Amniotic epithelial cell (primary cell): Measurements from ENCODE around the gene PTGES3.
A peak's percentile ranks its signal among the peaks of the same experiment; 100 is the strongest.
"Not testable (repeated sequence)": the region's sequence is repeated elsewhere in the genome, so short reads cannot be mapped to it uniquely, and the experiment has no call there.

Source experiments
- DNase-seq: peaks from one replicate; pipeline ENCODE4 v3.0.0-alpha.2; 2010; ENCODE audit warnings: low read depth

Gene PTGES3, protein sequence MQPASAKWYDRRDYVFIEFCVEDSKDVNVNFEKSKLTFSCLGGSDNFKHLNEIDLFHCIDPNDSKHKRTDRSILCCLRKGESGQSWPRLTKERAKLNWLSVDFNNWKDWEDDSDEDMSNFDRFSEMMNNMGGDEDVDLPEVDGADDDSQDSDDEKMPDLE

DNA sequence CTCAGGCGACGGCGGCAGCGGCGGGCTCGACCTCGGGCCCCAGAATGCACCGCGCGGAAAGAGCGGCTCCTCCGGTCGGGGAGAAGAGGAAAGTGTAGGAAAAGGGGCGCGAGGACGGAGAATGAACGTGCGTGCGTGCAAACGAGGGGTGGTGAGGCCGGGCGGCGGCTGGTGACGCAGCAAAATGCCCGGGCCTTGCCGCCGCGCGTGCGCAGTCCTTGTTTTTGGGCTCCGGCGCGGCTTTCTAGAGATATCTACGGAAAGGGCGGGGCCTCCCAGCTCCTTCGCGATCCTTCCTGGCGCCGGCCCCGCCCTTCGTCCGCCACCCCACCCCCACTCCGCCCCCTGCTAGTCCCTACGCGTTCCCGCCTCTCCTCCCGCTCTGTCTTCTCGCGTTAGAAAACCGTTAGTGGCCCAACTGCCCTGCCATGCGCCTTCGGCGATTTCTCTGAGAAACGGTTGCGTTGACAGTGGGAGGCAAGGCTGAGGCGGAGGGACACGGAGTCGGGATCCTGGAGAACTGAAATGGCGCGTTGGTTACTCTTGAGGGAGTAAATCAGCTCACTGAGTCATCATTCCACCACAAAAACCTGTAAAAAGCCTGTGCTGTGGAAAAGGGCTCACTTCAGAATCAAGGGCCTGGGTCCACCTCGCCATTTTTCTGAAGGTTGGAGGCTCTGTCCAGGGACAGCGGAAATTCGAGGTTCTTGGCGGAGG lies at the start of gene PTGES3:
Gene PTGES3 (minus strand): TSS at position 156 of the 717 bp plus-strand sequence. CDS start 285 bp downstream, outside the sequence.
- peak; percentile 94 for DNase-seq

DNA sequence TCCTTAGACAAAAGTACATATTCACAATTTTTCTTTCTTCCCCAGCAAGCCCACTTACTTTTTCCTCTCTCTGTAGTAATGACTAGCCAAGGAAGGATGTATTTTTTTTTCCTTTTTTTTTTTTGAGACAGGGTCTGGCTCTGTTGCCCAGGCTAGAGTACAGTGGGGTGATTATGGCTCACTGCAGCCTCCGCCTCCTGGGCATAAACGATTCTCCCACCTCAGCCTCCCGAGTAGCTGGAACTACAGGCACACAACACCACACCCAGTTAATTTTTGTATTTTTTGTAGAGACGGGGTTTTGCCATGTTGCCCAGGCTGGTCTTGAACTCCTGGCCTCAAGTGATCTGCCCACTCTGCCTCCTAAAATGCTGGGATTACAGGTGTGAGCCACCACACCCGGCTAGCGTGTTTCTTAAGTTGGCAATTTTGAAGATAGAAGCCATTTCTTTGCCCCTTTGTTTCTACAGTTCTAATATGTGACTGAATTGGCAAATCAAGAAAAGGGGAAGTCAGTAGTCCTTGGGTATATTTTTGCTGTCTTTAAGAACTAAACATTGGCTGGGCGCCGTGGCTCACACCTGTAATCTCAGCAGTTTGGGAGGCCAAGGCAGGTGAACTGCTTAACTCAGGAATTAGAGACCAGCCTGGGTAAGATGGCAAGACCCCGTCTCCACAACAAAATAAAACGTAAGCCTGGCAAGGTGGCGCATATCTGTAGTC lies 40.2 kb upstream of the PTGES3 start:
- no peak for DNase-seq

DNA sequence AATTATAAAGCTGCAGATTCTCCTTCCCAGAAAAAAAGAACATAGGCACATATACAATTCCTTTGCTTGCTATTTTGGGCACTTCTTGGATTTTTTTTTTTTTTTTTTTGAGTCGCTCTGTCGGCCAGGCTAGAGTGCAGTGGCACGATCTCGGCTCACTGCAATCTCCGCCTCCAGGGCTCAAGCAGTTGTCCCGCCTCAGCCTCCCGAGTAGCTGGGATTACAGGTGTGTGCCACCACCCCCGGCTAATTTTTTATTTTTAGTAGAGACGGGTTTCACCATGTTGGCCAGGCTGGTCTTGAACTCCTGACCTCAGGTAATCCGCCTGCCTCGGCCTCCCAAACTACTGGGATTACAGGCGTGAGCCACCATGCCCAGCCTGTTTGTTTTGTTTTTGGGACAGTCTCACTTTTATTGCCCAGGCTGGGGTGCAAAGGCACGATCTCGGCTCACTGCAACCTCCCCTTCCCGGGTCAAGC lies 38.2 kb upstream of the PTGES3 start:
- not testable (repeated sequence) for DNase-seq

DNA sequence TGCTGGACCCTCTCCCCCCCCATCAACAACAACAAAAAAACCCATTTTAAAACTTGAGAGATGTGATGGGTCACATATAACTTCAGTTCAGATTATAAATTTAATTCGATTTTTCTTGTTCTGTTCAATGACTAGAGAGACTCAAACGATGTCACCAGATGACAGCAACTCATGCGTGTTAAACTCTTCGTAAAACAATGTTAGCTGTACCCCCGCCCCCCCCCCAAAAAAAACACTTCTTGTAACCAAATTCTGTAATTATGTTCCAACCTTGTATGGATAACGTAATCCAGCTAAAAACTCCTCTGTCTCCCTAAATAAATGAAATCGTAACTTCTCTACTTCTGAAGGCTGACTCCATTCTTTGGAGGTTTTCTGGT lies 37.6 kb upstream of the PTGES3 start:
- DNase-seq, result no peak

DNA sequence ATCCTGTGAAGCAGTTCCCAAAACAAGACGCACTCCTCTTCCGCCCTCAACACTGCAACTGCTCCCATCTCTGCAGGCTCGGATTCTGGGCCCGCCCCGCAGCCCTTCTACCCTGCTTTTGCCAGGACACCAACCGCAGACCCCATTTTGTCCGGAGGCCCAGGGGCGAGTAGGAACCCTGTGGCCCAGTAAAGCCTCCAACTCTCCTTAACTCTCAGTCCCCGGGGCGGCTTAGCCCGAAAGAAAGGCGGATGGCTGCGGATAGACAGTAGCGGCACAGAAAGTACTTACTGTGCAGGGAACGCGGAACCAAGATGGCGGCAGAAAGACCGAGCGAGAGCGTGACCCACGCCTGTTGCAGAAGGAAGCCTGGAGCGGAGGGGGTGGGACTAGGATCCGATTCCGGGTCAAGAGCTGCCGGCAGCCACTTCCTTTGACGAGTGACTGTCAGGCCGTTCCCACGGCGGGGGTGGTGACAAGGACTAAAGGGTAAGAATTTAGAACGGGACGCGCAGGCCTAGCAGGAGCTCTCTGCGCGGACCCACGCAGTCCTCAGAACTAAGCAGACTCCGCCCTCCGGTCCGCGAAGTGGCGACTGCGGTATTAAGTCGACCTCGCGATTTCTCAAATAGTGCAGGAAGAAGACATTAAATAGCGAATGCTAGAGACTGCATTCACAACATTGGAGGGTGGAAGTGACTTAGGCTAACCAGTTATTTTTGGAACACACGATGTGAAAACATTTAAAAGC lies 37.1 kb upstream of the PTGES3 start, which contains the start of gene NACA:
Gene NACA (minus strand): TSS at position 328 of the 751 bp plus-strand sequence. CDS start 778 bp downstream, outside the sequence.
- DNase-seq, result peak; percentile 94

DNA sequence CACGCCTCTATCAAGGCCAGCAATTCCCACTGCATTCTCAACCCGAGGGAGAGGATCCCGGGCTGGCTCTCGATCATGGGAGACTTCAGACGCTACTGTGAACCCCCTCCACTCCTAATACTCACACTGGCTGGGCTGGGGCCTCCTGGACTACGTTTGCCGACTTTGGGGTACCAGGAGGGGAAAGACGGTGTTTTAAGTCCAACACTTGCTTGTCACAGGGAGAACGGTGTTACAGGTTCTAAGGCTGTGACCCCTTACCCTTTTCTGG lies 36.6 kb upstream of the PTGES3 start:
- no peak for DNase-seq

DNA sequence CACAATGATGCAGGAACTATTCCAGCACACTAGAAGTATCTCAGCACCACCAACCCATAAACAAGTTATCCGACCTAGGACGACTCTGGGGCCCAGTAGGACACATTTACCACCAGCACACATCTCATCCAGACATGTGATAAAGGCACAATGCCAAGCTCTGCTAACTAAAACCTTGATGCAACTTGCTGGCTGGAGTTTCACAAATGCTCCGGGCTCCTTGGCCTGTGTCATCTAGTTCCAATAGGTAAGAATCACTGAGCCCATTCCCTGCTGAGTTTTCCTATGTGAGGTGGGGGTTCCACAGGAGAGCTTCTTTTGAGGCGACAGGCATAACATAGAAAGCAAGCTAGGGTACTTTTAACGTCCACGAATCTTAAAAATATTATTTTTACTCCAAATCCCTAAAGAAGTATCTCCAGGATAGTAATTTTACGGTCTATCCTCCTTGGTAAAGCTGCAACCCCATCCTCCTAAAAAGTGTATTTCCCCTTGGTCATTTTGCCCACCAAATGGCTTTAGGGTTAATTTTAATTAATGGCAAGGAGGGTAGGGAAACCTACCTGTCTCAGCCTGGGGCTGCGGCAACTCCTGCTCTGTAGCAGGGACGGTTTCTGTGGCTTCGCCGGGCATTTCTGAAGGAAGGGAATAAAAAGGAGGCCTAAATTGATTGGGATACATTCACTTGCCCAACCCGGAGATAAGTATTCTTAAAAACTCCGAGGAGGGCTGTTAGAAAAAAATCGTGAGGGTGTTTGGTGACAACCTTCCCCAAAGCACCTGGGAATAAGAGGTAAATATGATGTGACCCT lies 36.0 kb upstream of the PTGES3 start:
- peak; percentile 85 for DNase-seq

DNA sequence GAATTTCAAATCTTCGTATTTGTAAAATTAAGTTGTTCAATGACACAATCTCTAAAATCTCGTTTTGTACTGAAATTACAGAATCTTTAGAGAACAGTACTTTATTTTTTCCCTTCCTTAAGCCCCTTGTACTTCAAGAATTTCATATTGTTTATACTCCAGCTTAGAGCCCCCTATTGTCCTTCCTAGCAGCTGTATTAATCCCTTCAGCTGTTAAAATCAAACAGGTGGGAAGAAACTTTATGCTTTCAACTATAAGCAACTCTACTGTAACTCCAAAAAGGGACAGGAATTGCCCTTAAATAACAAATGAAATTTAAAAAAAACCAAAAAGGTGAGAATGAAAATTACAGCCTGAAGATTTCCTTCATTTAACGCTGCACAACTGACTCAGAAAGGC lies 35.3 kb upstream of the PTGES3 start:
- no peak for DNase-seq

DNA sequence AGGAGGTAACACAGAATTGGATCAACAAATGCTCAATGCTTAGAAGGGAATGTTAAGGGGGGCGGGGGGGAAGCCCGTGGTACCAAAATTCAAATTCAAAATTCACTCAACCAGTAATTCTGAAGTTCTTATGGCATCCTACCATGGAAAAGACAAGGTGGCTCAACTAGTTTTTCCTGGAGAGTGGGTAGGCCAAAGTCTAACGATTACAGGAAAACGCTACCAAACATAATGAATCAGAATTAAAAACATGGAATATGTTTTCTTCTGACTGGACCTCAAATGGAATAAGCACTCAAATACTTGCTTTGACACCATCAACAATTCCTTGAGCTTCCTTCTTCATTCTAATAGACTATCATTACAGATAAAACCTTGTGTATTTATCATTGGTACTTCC lies 34.7 kb upstream of the PTGES3 start:
- DNase-seq, result no peak

DNA sequence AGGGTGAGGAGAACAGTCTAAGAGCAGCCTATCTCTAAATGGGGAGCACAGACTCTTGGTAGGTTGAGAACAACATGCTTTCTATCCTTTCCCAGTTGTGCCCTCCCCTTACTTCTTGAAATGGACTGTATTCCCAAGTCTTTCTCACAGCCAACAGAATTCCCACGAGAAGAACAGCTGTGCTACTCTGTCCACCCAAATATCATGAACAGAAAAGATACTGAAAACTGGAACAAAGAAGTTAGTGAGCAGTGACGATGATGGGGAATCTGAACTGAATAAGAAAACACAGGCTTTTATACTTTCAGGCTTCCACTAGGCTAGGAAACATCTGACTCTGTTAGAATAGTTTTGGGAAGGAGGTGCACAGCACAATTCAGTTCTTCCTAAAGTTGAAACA lies 33.6 kb upstream of the PTGES3 start:
- no peak for DNase-seq

DNA sequence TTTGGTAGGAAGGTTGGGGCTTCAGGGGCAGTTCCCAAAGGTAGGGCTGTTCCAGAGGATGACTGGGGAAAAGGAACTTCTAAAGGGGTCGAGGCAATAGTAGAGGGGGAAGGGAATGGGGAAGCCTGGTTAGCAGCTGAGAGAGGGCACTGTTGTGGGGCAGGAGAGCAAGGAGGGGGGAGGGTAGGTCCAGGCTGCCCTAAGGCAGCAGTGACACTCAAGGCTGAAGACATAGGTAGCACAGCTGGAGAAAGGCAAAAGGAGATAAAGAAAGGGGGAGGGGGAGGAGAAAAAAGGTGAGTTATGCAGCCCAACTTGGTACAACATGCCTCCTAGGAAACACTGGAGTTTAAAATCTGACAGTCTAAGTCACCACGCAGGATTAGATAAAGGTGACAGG lies 33.1 kb upstream of the PTGES3 start:
- DNase-seq, result no peak

DNA sequence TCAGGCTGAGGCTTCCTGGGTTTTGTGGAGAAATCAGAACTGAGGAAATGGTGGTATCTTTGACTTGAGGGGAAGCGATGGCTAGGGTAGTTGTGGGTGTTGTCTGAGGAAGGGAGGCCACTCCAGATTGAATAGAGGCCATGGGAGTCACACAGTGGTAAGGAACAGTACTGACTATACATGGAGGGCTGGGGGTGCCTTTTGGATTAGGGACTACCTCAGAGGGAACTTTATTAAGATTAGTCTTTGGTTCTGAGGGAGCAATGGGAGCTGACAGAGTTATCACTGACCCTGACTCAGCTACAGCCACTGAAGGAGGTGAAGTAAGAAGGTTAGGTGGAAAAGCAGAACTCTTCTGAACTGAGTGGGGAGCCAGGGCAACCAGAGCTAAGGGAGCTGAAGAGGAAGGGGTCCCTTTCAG lies 32.7 kb upstream of the PTGES3 start:
- DNase-seq, result no peak

DNA sequence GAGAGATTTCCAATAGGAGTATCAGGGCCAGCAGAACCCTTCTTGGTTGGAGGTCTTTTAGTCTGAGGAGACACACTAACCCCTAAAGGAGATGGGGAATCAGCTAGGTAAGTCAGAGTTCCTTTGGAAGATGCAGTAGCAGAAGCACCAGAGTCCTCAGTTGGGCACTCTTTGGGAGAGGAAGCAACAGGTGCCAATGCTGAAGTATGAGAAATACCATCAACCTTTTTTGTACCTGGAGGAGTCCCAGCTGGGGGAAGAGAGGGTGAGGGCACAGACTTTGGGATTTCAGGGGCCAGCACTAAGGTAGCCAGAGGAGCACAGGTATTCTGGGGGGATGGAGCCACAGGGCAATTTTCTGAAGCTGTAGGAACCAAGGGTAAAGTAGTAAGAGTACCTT lies 31.0 kb upstream of the PTGES3 start:
- no peak for DNase-seq

DNA sequence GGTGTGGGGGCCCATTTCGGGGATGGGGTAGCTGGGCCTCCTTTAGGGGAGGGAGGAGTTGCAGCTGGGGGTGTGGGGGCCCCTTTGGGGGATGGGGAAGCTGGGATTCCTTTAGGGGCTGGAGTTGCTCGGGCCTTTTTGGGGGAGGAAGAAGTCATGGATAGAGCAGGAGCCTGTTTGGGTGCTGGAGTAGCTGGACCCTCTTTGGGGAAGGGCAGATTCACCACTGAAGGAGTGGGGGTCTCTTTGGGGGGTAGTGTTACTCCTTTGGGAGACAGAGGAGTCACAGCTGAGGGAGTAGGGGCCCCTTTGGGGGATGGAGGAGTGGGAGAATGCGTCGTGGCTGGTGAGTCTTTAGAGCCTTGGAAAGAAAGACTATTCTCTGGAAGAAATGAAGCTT lies 30.6 kb upstream of the PTGES3 start:
- DNase-seq, result no peak

DNA sequence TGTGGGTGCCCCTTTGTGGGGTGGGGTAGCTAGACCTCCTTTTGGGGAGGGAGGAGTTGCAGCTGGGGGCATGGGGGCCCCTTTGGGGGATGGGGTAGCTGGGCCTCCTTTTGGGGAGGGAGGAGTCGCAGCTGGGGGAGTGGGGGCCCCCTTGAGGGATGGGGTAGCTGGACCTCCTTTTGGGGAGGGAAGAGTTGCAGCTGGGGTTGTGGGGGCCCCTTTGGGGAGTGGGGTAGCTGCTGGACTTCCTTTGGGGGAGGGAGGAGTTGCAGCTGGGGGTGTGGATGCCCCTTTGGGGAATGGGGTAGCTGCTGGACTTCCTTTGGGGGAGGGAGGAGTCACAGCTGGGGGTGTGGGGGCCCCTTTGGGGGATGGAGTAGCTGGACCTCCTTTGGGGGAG lies 30.1 kb upstream of the PTGES3 start:
- no peak for DNase-seq

DNA sequence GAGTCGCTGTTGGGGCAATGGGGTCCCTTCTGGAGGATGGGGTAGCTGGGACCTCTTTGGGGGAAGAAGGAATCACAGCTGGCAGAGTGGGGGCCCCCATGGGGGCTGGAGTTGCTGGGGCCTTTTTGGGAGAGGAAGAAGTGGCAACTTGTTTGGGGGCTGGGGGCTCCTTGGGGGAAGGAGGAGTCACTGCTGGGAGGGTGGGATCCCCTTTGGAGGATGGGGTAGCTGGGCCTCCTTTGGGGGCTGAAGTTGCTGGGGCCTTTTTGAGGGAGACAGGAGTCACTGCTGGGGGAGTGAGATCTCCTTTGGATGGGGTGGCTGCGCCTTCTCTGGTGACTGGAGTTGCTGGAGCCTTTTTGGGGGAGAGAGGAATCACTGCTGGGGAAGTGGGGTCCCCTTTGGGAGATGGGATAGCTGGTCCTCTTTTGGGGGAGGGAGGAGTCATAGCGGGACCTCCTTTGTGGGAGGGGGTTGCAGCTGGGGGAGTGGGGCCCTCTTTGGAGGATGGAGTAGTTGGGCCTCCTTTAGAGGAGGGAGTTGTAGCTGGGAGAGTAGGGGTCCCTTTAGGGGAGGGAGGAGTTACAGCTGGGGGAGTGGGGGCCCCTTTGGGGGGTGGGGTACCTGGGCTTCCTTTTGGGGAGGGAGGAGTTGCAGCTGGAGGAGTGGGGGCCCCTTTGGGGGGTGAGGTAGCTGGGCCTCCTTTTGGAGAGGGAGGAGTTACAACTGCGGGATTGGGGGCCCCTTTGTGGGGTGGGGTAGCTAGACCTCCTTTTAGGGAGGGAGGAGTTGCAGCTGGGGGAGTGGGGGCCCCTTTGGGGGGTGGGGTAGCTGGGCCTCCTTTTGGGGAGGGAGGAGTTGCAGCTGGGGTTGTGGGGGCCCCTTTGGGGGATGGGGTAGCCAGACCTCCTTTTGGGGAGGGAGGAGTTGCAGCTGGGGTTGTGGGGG lies 29.1 kb upstream of the PTGES3 start:
- DNase-seq, result no peak

DNA sequence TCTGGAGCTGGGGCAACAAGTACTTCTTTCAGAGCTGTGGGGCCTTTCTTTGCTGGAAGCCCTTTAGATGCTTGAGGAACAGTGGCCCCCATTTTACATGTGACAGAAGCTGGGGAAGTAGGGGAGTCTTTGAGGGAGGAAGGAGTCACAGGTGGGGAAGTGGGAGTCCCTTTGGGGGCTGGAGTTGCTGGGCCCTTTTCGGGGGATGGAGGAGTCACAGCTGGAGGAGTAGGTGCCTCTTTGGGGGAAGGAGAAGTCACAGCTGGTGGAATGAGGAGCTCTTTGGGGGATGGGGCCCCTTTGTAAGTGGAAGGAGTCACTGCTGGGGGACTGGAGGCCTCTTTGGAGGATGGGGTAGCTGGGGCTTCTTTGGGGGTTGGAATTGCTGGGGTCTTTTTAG lies 28.4 kb upstream of the PTGES3 start:
- DNase-seq, result no peak

DNA sequence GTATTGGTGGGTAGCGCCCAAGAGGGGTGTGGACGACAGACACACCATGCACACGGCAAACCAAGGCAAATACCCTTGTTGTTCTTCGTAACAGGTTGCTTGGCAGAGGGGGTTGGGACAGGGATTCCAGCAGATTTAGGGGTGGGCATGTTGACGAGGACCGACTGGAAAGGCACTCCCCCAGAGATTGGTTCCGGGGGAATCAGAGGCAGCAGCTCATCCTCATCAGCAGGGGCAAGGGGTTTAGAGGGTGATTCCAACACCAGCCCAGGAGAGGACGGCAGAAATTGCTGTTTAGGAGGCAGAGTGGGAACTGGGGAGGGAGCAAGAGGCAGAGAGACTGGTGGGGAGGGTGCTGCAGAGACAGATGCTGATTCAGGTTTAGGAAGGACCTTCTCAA lies 27.7 kb upstream of the PTGES3 start:
- no peak for DNase-seq

DNA sequence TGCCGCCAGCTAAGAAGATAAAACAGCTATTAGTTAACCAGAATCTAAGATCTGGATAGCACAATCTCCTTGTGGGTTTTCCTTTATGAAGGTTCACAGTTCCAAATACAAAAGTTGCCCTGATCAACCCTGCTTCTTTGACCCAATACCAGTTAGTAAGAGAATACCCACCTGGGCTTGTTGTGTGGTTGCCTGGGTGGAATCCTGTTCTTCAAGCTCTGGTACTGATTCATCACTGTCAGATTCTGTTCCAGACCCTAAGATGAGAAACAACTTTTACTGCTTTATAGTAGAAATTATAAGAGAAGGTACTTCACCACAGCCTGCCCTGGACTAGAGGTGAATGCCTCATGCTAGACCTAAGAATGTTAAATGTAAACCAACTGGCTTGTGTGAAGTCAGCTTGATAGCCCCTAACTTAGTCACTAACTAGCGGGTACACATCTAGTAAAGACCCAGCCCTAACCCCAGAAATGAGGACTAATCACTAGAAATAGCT lies 26.4 kb upstream of the PTGES3 start:
- DNase-seq, result no peak

DNA sequence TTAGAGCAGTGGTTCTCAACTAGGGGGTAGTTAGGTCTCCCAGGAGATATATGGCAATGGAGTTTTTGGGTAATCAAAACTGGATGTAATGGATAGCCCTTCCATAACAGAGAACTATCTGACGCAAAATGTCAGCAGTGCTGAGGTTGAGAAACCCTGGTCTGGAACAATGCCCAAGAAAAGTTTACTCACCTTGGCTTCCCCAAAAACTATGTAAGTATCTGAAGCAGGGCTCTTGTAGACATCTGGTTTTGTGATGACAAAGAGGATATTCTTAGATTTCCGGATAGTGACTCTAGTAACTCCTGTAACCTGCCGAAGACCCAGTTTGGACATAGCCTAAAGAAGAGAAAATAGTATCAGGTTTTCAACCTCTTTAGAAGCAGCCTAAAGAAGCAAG lies 25.3 kb upstream of the PTGES3 start:
- no peak for DNase-seq
